OCI-LY3 (cell line): ENCODE measurements around the gene TNFAIP8L2.

Source experiments
- EZH2phosphoT487 ChIP-seq: fragments of 200-600 bp; shearing (Covaris generic); IDR thresholded peaks from 2 replicates; pipeline ENCODE4 v1.6.1; 2018; ENCODE audit warnings: antibody characterized with exemption, mixed run types, low read depth
- TF ChIP-seq, protein P1 (sequence below): fragments of 200-600, 300-600 bp; sonication (generic); IDR thresholded peaks from 2 replicates; pipeline ENCODE4 v1.5.1; 2014; ENCODE audit warnings: antibody characterized with exemption, low read length, low read depth

DNA sequence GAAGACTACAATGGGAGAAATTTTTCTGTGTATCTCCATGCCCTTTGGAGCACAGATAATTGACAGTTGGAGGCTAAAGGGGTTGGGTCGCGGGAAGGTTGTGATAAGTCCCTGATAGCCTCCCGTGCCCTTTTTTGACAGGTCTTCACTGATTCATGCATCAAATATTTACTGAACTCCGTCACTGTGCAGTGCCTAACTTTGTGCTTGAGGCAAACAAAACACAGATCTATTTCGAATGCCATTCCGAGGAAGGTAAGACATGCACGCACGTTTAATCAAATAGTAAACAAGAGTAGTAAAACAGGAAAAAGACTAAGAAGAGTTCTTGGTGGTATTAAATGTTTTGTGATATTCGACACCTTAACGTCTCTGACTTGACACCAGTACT lies 41.4 kb downstream of the TNFAIP8L2 start:
- TF ChIP-seq, protein P1, sequence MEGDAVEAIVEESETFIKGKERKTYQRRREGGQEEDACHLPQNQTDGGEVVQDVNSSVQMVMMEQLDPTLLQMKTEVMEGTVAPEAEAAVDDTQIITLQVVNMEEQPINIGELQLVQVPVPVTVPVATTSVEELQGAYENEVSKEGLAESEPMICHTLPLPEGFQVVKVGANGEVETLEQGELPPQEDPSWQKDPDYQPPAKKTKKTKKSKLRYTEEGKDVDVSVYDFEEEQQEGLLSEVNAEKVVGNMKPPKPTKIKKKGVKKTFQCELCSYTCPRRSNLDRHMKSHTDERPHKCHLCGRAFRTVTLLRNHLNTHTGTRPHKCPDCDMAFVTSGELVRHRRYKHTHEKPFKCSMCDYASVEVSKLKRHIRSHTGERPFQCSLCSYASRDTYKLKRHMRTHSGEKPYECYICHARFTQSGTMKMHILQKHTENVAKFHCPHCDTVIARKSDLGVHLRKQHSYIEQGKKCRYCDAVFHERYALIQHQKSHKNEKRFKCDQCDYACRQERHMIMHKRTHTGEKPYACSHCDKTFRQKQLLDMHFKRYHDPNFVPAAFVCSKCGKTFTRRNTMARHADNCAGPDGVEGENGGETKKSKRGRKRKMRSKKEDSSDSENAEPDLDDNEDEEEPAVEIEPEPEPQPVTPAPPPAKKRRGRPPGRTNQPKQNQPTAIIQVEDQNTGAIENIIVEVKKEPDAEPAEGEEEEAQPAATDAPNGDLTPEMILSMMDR: no peak
- no peak for TF ChIP-seq EZH2phosphoT487
